ENCODE measurements around the gene DCST1. TPM values are rescaled to one million over a fixed set of nuclear protein-coding genes. Genes with fewer than 3 reads are reported as not detected.
A peak's percentile ranks its signal among the peaks of the same experiment; 100 is the strongest.

DCST1 gene
- total and polyA plus RNA-seq, 2 of the 13 experiments (the other 11 are each of a cell fraction or from before 2014, with no cell fraction given): 0.04 TPM; not detected in 1

DNA sequence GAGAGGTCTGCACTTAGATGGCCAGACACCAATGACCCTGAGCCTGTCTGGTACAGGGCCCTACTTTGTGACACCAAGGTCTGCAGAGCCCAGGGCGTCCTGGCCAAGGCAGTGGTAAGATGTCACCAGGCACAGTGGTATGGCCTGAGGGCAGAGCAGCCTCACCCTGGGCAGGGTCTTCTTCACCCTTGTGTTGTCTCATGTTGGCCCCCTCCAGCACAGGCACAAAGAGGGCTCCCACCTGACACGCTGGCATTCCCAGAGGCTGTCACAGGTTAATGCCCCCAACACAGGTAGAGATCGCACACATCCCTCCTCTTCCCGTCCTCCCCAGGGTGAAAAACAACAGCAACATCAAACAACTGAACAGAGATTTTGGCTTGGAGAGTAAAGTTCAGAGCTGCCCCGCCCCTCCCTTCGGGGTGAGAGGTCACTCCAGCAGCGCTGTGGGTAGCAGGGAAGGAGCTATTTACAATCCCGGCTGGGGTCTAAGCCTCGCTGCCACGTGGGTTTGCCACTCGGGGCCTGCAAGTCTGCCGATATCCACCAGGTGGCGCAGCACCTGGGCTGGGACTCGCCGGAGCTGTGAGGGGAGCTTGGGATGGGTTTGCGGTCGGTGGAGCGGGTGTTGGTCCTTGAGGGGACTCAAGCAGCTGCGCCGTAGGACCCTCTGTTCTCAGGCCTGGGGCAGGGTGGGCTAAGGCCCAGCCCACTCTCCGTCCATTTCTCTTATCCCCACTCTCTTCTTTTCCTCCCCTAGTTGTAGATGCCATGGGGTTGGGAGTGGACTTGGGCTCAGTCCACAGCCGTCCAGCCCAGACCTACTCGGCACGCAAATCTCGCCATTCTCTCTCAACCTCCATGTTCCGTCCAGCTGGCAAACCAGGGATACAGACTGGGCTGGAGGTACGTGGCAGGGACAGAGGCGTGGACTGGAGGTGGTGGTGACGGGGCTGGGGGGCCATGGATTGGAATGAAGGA, 57.7 kb downstream of the DCST1 start (continued):
- TF ChIP-seq ZNF607 (CRISPR knock-in tag; IDR thresholded peaks at IDR 0.05; ENCODE audit: borderline replicate concordance) (peak; percentile 87; the same call in 1 of the 2 replicates), MAZ (IDR thresholded peaks at IDR 0.05; ENCODE audit: borderline replicate concordance, low read depth, low read length) (peak; percentile 67; the same call in 1 of the 2 replicates), MAZ (CRISPR knock-in tag; IDR thresholded peaks at IDR 0.05; ENCODE audit: low read depth) (peak; percentile 61), KAT7 (CRISPR knock-in tag; IDR thresholded peaks at IDR 0.05; ENCODE audit: borderline replicate concordance) (peak; percentile 87; the same call in 1 of the 2 replicates), ZNF496 (CRISPR knock-in tag; IDR thresholded peaks at IDR 0.05; ENCODE audit: insufficient replicate concordance) (no peak), FOXK2 (IDR thresholded peaks at IDR 0.05) (peak; percentile 92), HOXD1 (CRISPR knock-in tag; IDR thresholded peaks at IDR 0.05) (no peak), ZNF83 (CRISPR knock-in tag; IDR thresholded peaks at IDR 0.05; ENCODE audit: borderline replicate concordance) (no peak), TMF1 (CRISPR knock-in tag; IDR thresholded peaks at IDR 0.05; ENCODE audit: low read depth) (no peak), MTA1 (CRISPR knock-in tag; IDR thresholded peaks at IDR 0.05; ENCODE audit: borderline replicate concordance) (peak; percentile 96), RARG (CRISPR knock-in tag; IDR thresholded peaks at IDR 0.05; ENCODE audit: low read depth) (no peak), SOX13 (IDR thresholded peaks at IDR 0.05) (0 out of 2 replicates have a peak, but pooled peaks have one; percentile 10), SOX13 (CRISPR knock-in tag; conservative IDR thresholded peaks at IDR 0.05 in 1 of 2, IDR thresholded peaks at IDR 0.05 in 1 of 2) (peak in 1 of 2 experiments; percentile 62; a peak in 1 of 4 replicates), ZFY (CRISPR knock-in tag; IDR thresholded peaks at IDR 0.05) (no peak), ZNF556 (CRISPR knock-in tag; IDR thresholded peaks at IDR 0.05; ENCODE audit: borderline replicate concordance) (no peak; the same call in 1 of the 2 replicates), ZNF543 (CRISPR knock-in tag; IDR thresholded peaks at IDR 0.05) (peak; percentile 46; the same call in 1 of the 2 replicates), MIXL1 (CRISPR knock-in tag; IDR thresholded peaks at IDR 0.05) (peak; percentile 53; the same call in 1 of the 2 replicates), FOXA1 (IDR thresholded peaks at IDR 0.05) (no peak), FOXA1 (CRISPR knock-in tag; IDR thresholded peaks at IDR 0.05) (peak; percentile 78), ETV5 (CRISPR knock-in tag; IDR thresholded peaks at IDR 0.05; ENCODE audit: borderline replicate concordance) (peak; percentile 48; the same call in 1 of the 2 replicates), ZNF329 (CRISPR knock-in tag; IDR thresholded peaks at IDR 0.05; ENCODE audit: low read depth) (peak; percentile 84; the same call in 1 of the 2 replicates)
- TF ChIP-seq, protein P1, sequence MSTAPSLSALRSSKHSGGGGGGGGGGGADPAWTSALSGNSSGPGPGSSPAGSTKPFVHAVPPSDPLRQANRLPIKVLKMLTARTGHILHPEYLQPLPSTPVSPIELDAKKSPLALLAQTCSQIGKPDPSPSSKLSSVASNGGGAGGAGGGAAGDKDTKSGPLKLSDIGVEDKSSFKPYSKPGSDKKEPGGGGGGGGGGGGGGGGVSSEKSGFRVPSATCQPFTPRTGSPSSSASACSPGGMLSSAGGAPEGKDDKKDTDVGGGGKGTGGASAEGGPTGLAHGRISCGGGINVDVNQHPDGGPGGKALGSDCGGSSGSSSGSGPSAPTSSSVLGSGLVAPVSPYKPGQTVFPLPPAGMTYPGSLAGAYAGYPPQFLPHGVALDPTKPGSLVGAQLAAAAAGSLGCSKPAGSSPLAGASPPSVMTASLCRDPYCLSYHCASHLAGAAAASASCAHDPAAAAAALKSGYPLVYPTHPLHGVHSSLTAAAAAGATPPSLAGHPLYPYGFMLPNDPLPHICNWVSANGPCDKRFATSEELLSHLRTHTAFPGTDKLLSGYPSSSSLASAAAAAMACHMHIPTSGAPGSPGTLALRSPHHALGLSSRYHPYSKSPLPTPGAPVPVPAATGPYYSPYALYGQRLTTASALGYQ (CRISPR knock-in tag; IDR thresholded peaks at IDR 0.05): no peak
- TF ChIP-seq, protein P2, sequence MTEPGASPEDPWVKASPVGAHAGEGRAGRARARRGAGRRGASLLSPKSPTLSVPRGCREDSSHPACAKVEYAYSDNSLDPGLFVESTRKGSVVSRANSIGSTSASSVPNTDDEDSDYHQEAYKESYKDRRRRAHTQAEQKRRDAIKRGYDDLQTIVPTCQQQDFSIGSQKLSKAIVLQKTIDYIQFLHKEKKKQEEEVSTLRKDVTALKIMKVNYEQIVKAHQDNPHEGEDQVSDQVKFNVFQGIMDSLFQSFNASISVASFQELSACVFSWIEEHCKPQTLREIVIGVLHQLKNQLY (CRISPR knock-in tag; IDR thresholded peaks at IDR 0.05): 0 out of 2 replicates have a peak, but pooled peaks have one; percentile 64
- TF ChIP-seq, protein P3, sequence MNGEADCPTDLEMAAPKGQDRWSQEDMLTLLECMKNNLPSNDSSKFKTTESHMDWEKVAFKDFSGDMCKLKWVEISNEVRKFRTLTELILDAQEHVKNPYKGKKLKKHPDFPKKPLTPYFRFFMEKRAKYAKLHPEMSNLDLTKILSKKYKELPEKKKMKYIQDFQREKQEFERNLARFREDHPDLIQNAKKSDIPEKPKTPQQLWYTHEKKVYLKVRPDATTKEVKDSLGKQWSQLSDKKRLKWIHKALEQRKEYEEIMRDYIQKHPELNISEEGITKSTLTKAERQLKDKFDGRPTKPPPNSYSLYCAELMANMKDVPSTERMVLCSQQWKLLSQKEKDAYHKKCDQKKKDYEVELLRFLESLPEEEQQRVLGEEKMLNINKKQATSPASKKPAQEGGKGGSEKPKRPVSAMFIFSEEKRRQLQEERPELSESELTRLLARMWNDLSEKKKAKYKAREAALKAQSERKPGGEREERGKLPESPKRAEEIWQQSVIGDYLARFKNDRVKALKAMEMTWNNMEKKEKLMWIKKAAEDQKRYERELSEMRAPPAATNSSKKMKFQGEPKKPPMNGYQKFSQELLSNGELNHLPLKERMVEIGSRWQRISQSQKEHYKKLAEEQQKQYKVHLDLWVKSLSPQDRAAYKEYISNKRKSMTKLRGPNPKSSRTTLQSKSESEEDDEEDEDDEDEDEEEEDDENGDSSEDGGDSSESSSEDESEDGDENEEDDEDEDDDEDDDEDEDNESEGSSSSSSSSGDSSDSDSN (CRISPR knock-in tag; IDR thresholded peaks at IDR 0.05): peak; percentile 65
